Colonic mucosa (tissue), 4 donors: ENCODE data around the gene SPEF2. TPM values are rescaled to one million over a fixed set of nuclear protein-coding genes. Genes with fewer than 3 reads are reported as not detected.

Experiments used
- DNase-seq: peaks from one replicate; pipeline ENCODE4 v3.0.0-alpha.2; 2020
- H3K27ac ChIP-seq: fragments of 200-600 bp; one replicate; pipeline ENCODE4 v1.8.0; 2021
- H3K27me3 ChIP-seq: fragments of 200-600 bp; one replicate; pipeline ENCODE4 v1.8.0; 2021
- H3K36me3 ChIP-seq: fragments of 200-600 bp; one replicate; pipeline ENCODE4 v1.8.0; 2021
- H3K4me1 ChIP-seq: fragments of 200-600 bp; one replicate; pipeline ENCODE4 v1.8.0; 2021; ENCODE audit warnings: mild to moderate bottlenecking
- H3K4me3 ChIP-seq: fragments of 200-600 bp; one replicate; pipeline ENCODE4 v1.8.0; 2021
- H3K9ac ChIP-seq, 2 donors: one replicate each; pipeline ENCODE4 v1.7.0; 2013; ENCODE audit warnings: control low read depth in 2 of 2, low read depth in 2 of 2, low read length in 2 of 2
- H3K9me3 ChIP-seq: fragments of 200-600 bp; one replicate; pipeline ENCODE4 v1.8.0; 2021
- CTCF ChIP-seq: fragments of 200-600 bp; IDR thresholded peaks from one replicate; pipeline ENCODE4 v1.8.0; 2022; ENCODE audit warnings: antibody characterized with exemption, mild to moderate bottlenecking
- intact Hi-C: fragments of 100-400 bp; cut with DNase I; formaldehyde crosslinking; loops from one replicate; pipeline ENCODE4 v1.14.1; 2022
- total RNA-seq, 2 donors: library from RNA; stranded (reverse); fragmentation: NEBNext Ultra II Directional in 1 of 2; extraction: Animal tissue kit (Norgen Biotek cat#: 25700) in 1 of 2; gene quantifications; one replicate each; pipeline ENCODE4 v1.2.1, GENCODE V29; 2021
- donor health status: healthy.
- donor health status: DM: no; HTN: no; CAD: no.
- donor health status: DM: no; HTN: no; CAD: no.

The SPEF2 gene
- total RNA-seq, 2 donors from 2014 or later: 3.3 to 6.0 TPM

- Histone ChIP-seq H3K27me3 (no peaks in the 10 kb centered on the region), H3K4me3 (no peak overlapping the region), H3K27ac (no peak overlapping the region), H3K4me1 (no peaks in the 10 kb centered on the region), H3K36me3 (no peaks in the 10 kb centered on the region), H3K9me3 (no peaks in the 10 kb centered on the region), H3K9ac (no peak overlapping the region)
- TF ChIP-seq CTCF: no peak
- intact Hi-C loops: no loop called here
- DNase-seq: no peak
These were observed 118.6 kb downstream of the SPEF2 start for GRCh38 chr5:35736280-35736679.

- no peak overlapping the region for H3K4me3 ChIP-seq
- H3K36me3 ChIP-seq: no peaks in the 10 kb centered on the region
- intact Hi-C loops: no loop called here
- no peaks in the 10 kb centered on the region for H3K9me3 ChIP-seq
- H3K27ac ChIP-seq: no peak overlapping the region
- no peaks in the 10 kb centered on the region for H3K27me3 ChIP-seq
- no peak overlapping the region for H3K9ac ChIP-seq
- TF ChIP-seq CTCF: no peak
- no peaks in the 10 kb centered on the region for H3K4me1 ChIP-seq
- no peak for DNase-seq
These were observed 123.6 kb downstream of the SPEF2 start for GRCh38 chr5:35741126-35741716.

GRCh38 chr5:35741971-35742370 is 124.3 kb downstream of the SPEF2 start:
- intact Hi-C loops: no loop called here
- no peak for DNase-seq
- no peaks in the 10 kb centered on the region for H3K4me1 ChIP-seq
- H3K27me3 ChIP-seq: no peaks in the 10 kb centered on the region
- H3K36me3 ChIP-seq: no peaks in the 10 kb centered on the region
- no peak overlapping the region for H3K9ac ChIP-seq
- H3K9me3 ChIP-seq: no peaks in the 10 kb centered on the region
- no peak overlapping the region for H3K27ac ChIP-seq
- TF ChIP-seq CTCF: no peak
- H3K4me3 ChIP-seq: no peak overlapping the region

- Histone ChIP-seq H3K9me3 (no peaks in the 10 kb centered on the region), H3K27me3 (no peaks in the 10 kb centered on the region), H3K36me3 (no peaks in the 10 kb centered on the region), H3K27ac (no peak overlapping the region), H3K9ac (no peak overlapping the region), H3K4me1 (no peaks in the 10 kb centered on the region), H3K4me3 (no peak overlapping the region)
- no peak for TF ChIP-seq CTCF
- intact Hi-C loops: no loop called here
- DNase-seq: no peak
These were observed 126.0 kb downstream of the SPEF2 start for GRCh38 chr5:35743644-35744043.

GRCh38 chr5:35745193-35745592 is 127.5 kb downstream of the SPEF2 start:
- Histone ChIP-seq H3K27ac (no peak overlapping the region), H3K27me3 (no peaks in the 10 kb centered on the region), H3K4me3 (no peak overlapping the region), H3K4me1 (no peaks in the 10 kb centered on the region), H3K9ac (no peak overlapping the region), H3K9me3 (no peaks in the 10 kb centered on the region), H3K36me3 (no peaks in the 10 kb centered on the region)
- intact Hi-C loops: no loop called here
- no peak for TF ChIP-seq CTCF
- no peak for DNase-seq
